K562 (cell line): ENCODE data around the gene ERFL. TPM values are rescaled to one million over a fixed set of nuclear protein-coding genes. Genes with fewer than 3 reads are reported as not detected.

ENCODE experiments used
- ARID2 ChIP-seq: fragments of 450-650 bp; IDR thresholded peaks from 2 replicates; pipeline ENCODE4 v1.6.1; 2017; ENCODE audit warnings: antibody characterized with exemption, mild to moderate bottlenecking
- BACH1 ChIP-seq: fragments of 200-800 bp; sonication (Bioruptor generic); IDR thresholded peaks from 2 replicates; pipeline ENCODE4 v1.6.1; 2016; ENCODE audit warnings: missing genetic modification characterization, missing compliant biosample characterization
- BRCA1 ChIP-seq, 2 experiments: fragments of 450-650 bp in 1 of 2; sonication (generic) in 1 of 2; formaldehyde crosslinking in 1 of 2; IDR thresholded peaks; 2 replicates each; pipeline versions ENCODE4 v1.5.0 to v1.6.1; 2017 to 2020; ENCODE audit warnings: mild to moderate bottlenecking in 1 of 2, missing genetic modification reagents in 1 of 2
- LARP7 ChIP-seq: fragments of 450-650 bp; IDR thresholded peaks from 2 replicates; pipeline ENCODE4 v1.6.1; 2016
- NFYB ChIP-seq: IDR thresholded peaks from 2 replicates; pipeline ENCODE4 v1.6.1; 2011; ENCODE audit warnings: mild to moderate bottlenecking, moderate library complexity; ENCODE audit not compliant: insufficient read length; ENCODE audit errors: extremely low read depth
- ZFP30 ChIP-seq: fragments of 250-450 bp; sonication (Bioruptor Pico); IDR thresholded peaks from 2 replicates; pipeline ENCODE4 v1.8.0; 2022; ENCODE audit warnings: moderate library complexity, mild to moderate bottlenecking, inconsistent platforms, borderline replicate concordance
- ZKSCAN8 ChIP-seq: fragments of 200-800 bp; sonication (Bioruptor generic); IDR thresholded peaks from 2 replicates; pipeline ENCODE4 v1.6.1; 2016; ENCODE audit warnings: missing genetic modification characterization, missing compliant biosample characterization
- ZNF174 ChIP-seq: fragments of 250-450 bp; sonication (Bioruptor Pico); IDR thresholded peaks from 2 replicates; pipeline ENCODE4 v1.4.0; 2020; ENCODE audit warnings: mild to moderate bottlenecking
- ZNF311 ChIP-seq: fragments of 250-450 bp; sonication (Bioruptor Pico); IDR thresholded peaks from 2 replicates; pipeline ENCODE4 v1.4.0; 2020; ENCODE audit warnings: mild to moderate bottlenecking, moderate library complexity
- ZNF586 ChIP-seq: fragments of 450-650 bp; formaldehyde crosslinking; conservative IDR thresholded peaks from 2 replicates; pipeline ENCODE4 v1.4.0; 2020; ENCODE audit warnings: mild to moderate bottlenecking, moderate library complexity
- ZNF717 ChIP-seq: fragments of 250-450 bp; sonication (Bioruptor Pico); IDR thresholded peaks from 2 replicates; pipeline ENCODE4 v1.5.0; 2021
- polyA plus RNA-seq, 8 experiments: library from polyadenylated mRNA; depleted of rRNA in 4 of 8; stranded (reverse) in 5 of 8; unstranded in 3 of 8; fragments of >200 nt; fragmentation: Nextera tagmentation in 2 of 8; fragmentation: Illumina TruSeq in 1 of 8; extraction: Ambion mirVana in 2 of 8; extraction: Trizol in 1 of 8; gene quantifications; 2 replicates each; pipeline versions ENCODE4 v1.2.1 to v1.2.3, GENCODE V29; 2011 to 2014; ENCODE audit warnings: inconsistent platforms in 1 of 8, missing spikeins in 1 of 8
- total RNA-seq, 7 experiments: library from RNA; depleted of rRNA in 6 of 7; stranded (reverse); fragments of >200 nt in 6 of 7; fragmentation: Illumina TruSeq in 2 of 7; extraction: Trizol in 2 of 7; gene quantifications; 2 replicates each; pipeline versions ENCODE4 v1.2.1 to v1.2.3, GENCODE V29; 2011 to 2021; ENCODE audit warnings: low replicate concordance in 1 of 7
- TF ChIP-seq, protein P1 (sequence below): fragments of 450-650 bp; IDR thresholded peaks from 2 replicates; pipeline ENCODE4 v1.6.1; 2016; ENCODE audit warnings: mild to moderate bottlenecking
- TF ChIP-seq, protein P2 (sequence below): fragments of 450-650 bp; formaldehyde crosslinking; IDR thresholded peaks from 2 replicates; pipeline ENCODE4 v1.4.0; 2020; ENCODE audit warnings: mild to moderate bottlenecking
- TF ChIP-seq, protein P3 (sequence below): sonication (generic); formaldehyde crosslinking; IDR thresholded peaks from 2 replicates; pipeline ENCODE4 v1.8.0; 2022; ENCODE audit warnings: missing genetic modification reagents, mild to moderate bottlenecking, borderline replicate concordance
- TF ChIP-seq, protein P4 (sequence below): fragments of 200-800 bp; sonication (Bioruptor generic); IDR thresholded peaks from 2 replicates; pipeline ENCODE4 v1.6.1; 2017; ENCODE audit warnings: missing genetic modification characterization, missing compliant biosample characterization
- TF ChIP-seq, protein P5 (sequence below): fragments of 250-450 bp; sonication (Bioruptor Pico); IDR thresholded peaks from 2 replicates; pipeline ENCODE4 v1.4.0; 2020

The ERFL gene
- total and polyA plus RNA-seq, 9 of the 15 experiments (the other 6 are each of a cell fraction or from before 2014, with no cell fraction given): 0.07 to 0.75 (median 0.32) TPM; not detected in 4

DNA sequence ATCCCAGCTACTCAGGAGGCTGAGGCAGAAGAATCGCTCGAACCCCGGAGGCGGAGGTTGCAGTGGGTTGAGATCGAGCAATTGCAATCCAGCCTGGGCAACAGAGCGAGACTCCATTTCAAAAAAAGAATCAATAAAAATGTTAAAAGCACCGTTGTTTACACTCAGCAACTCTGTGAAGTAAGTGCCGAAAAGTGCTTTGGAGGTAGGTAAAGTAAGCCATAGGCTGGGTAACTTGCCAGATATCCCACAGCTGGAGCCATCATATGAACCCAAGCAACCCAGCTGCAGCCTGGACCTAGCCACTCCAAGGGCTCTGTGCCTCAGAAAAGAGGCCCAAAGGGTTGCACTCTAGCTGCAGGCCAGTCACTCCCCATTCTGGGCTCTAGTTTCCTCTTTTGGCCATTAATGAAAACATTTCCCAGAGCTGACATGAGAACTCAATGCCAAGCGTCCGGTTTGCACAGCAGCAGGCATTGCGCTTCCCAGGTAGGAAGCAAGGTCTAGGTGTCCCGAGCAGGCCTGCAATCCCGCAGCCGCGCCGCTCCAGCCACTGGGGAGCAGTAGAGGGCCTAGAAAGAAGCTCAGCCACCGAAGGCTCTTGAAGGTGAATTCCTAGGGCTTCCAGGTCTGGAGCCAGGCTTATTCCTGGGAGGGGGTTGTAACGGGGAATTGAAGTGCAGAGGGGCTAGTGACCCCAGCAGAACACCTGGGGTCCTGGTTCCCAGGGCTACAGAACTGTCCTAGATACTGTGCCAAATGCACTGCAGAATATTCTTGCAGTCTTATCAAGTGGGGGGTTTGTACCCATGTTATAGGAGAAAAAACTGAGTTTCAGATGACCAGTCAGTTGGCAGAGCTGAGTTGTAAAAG, 55.2 kb downstream of the ERFL start (continued):
- TF ChIP-seq, protein P1, sequence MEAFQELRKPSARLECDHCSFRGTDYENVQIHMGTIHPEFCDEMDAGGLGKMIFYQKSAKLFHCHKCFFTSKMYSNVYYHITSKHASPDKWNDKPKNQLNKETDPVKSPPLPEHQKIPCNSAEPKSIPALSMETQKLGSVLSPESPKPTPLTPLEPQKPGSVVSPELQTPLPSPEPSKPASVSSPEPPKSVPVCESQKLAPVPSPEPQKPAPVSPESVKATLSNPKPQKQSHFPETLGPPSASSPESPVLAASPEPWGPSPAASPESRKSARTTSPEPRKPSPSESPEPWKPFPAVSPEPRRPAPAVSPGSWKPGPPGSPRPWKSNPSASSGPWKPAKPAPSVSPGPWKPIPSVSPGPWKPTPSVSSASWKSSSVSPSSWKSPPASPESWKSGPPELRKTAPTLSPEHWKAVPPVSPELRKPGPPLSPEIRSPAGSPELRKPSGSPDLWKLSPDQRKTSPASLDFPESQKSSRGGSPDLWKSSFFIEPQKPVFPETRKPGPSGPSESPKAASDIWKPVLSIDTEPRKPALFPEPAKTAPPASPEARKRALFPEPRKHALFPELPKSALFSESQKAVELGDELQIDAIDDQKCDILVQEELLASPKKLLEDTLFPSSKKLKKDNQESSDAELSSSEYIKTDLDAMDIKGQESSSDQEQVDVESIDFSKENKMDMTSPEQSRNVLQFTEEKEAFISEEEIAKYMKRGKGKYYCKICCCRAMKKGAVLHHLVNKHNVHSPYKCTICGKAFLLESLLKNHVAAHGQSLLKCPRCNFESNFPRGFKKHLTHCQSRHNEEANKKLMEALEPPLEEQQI: no peak
- TF ChIP-seq, protein P2, sequence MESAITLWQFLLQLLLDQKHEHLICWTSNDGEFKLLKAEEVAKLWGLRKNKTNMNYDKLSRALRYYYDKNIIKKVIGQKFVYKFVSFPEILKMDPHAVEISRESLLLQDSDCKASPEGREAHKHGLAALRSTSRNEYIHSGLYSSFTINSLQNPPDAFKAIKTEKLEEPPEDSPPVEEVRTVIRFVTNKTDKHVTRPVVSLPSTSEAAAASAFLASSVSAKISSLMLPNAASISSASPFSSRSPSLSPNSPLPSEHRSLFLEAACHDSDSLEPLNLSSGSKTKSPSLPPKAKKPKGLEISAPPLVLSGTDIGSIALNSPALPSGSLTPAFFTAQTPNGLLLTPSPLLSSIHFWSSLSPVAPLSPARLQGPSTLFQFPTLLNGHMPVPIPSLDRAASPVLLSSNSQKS (CRISPR knock-in tag): no peak
- TF ChIP-seq ZKSCAN8: no peak
- no peak for TF ChIP-seq BACH1 (tag)
- no peak for TF ChIP-seq NFYB
- TF ChIP-seq BRCA1 (IDR thresholded peaks at IDR 0.05): no peak
- no peak for TF ChIP-seq BRCA1 (CRISPR knock-in tag; IDR thresholded peaks at IDR 0.05)
- peak; percentile 33; the same call in 1 of the 2 replicates for TF ChIP-seq ARID2
- no peak for TF ChIP-seq ZNF174 (CRISPR knock-in tag)
- TF ChIP-seq, protein P3, sequence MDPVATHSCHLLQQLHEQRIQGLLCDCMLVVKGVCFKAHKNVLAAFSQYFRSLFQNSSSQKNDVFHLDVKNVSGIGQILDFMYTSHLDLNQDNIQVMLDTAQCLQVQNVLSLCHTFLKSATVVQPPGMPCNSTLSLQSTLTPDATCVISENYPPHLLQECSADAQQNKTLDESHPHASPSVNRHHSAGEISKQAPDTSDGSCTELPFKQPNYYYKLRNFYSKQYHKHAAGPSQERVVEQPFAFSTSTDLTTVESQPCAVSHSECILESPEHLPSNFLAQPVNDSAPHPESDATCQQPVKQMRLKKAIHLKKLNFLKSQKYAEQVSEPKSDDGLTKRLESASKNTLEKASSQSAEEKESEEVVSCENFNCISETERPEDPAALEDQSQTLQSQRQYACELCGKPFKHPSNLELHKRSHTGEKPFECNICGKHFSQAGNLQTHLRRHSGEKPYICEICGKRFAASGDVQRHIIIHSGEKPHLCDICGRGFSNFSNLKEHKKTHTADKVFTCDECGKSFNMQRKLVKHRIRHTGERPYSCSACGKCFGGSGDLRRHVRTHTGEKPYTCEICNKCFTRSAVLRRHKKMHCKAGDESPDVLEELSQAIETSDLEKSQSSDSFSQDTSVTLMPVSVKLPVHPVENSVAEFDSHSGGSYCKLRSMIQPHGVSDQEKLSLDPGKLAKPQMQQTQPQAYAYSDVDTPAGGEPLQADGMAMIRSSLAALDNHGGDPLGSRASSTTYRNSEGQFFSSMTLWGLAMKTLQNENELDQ (CRISPR knock-in tag): no peak
- TF ChIP-seq, protein P4, sequence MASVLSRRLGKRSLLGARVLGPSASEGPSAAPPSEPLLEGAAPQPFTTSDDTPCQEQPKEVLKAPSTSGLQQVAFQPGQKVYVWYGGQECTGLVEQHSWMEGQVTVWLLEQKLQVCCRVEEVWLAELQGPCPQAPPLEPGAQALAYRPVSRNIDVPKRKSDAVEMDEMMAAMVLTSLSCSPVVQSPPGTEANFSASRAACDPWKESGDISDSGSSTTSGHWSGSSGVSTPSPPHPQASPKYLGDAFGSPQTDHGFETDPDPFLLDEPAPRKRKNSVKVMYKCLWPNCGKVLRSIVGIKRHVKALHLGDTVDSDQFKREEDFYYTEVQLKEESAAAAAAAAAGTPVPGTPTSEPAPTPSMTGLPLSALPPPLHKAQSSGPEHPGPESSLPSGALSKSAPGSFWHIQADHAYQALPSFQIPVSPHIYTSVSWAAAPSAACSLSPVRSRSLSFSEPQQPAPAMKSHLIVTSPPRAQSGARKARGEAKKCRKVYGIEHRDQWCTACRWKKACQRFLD: no peak
- TF ChIP-seq ZNF586 (CRISPR knock-in tag): no peak
- no peak for TF ChIP-seq ZNF717
- no peak for TF ChIP-seq ZNF311
- no peak for TF ChIP-seq LARP7
- no peak for TF ChIP-seq ZFP30 (CRISPR knock-in tag)
- TF ChIP-seq, protein P5, sequence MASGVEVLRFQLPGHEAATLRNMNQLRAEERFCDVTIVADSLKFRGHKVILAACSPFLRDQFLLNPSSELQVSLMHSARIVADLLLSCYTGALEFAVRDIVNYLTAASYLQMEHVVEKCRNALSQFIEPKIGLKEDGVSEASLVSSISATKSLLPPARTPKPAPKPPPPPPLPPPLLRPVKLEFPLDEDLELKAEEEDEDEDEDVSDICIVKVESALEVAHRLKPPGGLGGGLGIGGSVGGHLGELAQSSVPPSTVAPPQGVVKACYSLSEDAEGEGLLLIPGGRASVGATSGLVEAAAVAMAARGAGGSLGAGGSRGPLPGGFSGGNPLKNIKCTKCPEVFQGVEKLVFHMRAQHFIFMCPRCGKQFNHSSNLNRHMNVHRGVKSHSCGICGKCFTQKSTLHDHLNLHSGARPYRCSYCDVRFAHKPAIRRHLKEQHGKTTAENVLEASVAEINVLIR: no peak
